ENCODE data around the gene UBE2D2. TPM values are rescaled to one million over a fixed set of nuclear protein-coding genes. Genes with fewer than 3 reads are reported as not detected.

Gene UBE2D2
- total RNA-seq, 2 experiments from 2014 or later: 221 to 243 TPM

DNA sequence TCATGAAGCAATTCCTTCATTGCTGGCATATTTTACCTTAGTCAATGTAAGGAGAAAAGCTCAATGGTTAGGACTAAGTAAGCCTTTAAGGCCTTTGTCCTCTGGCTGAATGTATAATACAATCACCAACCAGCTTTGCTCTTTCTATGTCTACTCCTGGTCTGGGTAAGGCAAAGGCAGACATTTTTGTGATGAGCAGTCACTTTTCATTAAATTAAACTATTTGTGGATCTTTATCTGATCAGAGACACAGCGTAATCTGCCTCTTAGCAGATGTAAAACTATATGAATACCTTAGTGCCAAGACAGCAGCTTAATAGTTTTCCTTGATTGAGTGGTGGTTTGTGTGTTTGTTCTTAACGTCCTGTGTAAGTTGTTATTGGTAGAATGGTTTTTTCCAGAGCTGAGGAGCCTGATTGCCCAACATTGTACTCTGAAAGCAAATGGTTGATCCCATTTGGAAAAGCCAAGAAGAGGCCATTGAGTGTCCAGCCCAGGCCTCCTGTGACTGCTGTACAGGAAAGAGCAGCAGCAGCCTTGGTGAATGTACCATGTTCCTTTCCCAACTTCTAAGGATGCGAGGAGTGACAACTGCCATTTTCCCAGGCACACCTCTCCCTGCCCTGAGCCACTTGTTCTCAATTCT, 70.5 kb downstream of the UBE2D2 start:
- peaks cover 24% of the 10 kb centered on the region for H3K4me1 Mint-ChIP-seq (ENCODE audit: low read depth)
- H3K4me3 Mint-ChIP-seq: no peak overlapping the region
- H3K27me3 Mint-ChIP-seq (ENCODE audit: low read depth): no peaks in the 10 kb centered on the region
- peaks cover 5% of the 10 kb centered on the region for H3K36me3 Mint-ChIP-seq (ENCODE audit: low read depth)
- DNase-seq: no peak
- H3K9me3 Mint-ChIP-seq: no peaks in the 10 kb centered on the region
- intact Hi-C loops (cut with micrococcal nuclease): loop anchor here (2.0 to 10.0 kb wide), 2 partner anchors 209 to 333 kb away; no protein-coding TSS in a partner anchor
- CTCF ChIA-PET: interaction anchor here (1.1 to 7.1 kb wide), 8 partner anchors 10 to 209 kb away, joined by 3 to 110 read pairs (median 6); no protein-coding TSS in a partner anchor
- H3K27ac Mint-ChIP-seq: no peak overlapping the region

DNA sequence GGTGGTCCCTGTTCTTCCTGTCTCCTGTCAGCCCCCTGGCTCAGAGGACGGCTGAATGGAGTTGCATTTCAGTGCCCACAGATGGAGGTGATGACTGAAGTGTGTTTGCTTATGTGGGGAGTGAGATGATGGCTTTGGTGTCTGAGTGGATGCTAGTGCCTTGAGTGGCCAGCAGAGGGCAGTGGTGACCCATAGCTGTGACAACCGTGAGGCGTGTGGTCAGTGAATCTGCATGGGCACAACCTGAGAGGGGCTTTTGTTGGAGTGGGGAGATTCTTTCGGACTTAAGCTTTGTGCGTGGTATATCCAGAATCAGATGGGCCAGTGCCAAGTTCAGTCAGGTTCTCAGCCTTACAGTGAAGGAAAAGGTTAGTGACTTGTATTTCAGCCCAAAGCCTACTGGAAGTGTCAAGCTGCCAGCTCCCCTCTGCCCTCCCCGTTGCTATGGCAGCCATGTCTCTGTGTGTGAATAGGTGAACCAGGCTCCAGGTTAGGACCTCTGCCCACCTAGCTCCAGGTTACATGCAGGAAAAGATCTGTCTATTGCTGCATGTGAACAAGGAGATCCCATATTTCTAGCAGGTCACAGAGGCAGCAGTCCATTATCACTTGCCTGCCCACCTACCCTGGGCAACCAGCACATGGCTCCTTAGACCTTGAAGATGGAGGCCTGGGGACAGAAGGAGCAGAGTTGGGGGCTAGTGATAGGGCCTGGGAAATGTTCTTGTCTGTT, 72.3 kb downstream of the UBE2D2 start:
- no peaks in the 10 kb centered on the region for H3K9me3 Mint-ChIP-seq
- no peak overlapping the region for H3K27ac Mint-ChIP-seq
- H3K4me1 Mint-ChIP-seq (ENCODE audit: low read depth): peaks cover 28% of the 10 kb centered on the region
- intact Hi-C loops (cut with micrococcal nuclease): loop anchor here (1.0 to 10.0 kb wide), 6 partner anchors 57 to 331 kb away; no protein-coding TSS in a partner anchor
- H3K4me3 Mint-ChIP-seq: no peak overlapping the region
- peak; percentile 71 for DNase-seq
- CTCF ChIA-PET: interaction anchor here (0.6 to 7.1 kb wide), 29 partner anchors 7 to 291 kb away, joined by 3 to 110 read pairs (median 3); no protein-coding TSS in a partner anchor
- peaks cover 1% of the 10 kb centered on the region for H3K36me3 Mint-ChIP-seq (ENCODE audit: low read depth)
- H3K27me3 Mint-ChIP-seq (ENCODE audit: low read depth): no peaks in the 10 kb centered on the region

- Mint-ChIP-seq H3K27ac (no peak overlapping the region), H3K9me3 (no peaks in the 10 kb centered on the region), H3K4me1 (ENCODE audit: low read depth) (peaks cover 28% of the 10 kb centered on the region), H3K36me3 (ENCODE audit: low read depth) (peaks cover 1% of the 10 kb centered on the region), H3K4me3 (no peak overlapping the region), H3K27me3 (ENCODE audit: low read depth) (no peaks in the 10 kb centered on the region)
- intact Hi-C loops (cut with micrococcal nuclease): loop anchor here (10.0 kb wide), 1 partner anchor 331 kb away; no protein-coding TSS in a partner anchor
- CTCF ChIA-PET: interaction anchor here (0.6 to 7.1 kb wide), 29 partner anchors 8 to 873 kb away, joined by 3 to 110 read pairs (median 3); no protein-coding TSS in a partner anchor
- no peak for DNase-seq
Measured at GRCh38 chr5:139634028-139634325, 72.8 kb downstream of the UBE2D2 start.

GRCh38 chr5:139634541-139634940, 73.4 kb downstream of the UBE2D2 start:
- intact Hi-C loops (cut with micrococcal nuclease): loop anchor here (10.0 kb wide), 1 partner anchor 330 kb away; no protein-coding TSS in a partner anchor
- no peak for DNase-seq
- Mint-ChIP-seq H3K27ac (no peak overlapping the region), H3K27me3 (ENCODE audit: low read depth) (no peaks in the 10 kb centered on the region), H3K4me3 (no peak overlapping the region), H3K36me3 (ENCODE audit: low read depth) (no peaks in the 10 kb centered on the region), H3K9me3 (no peaks in the 10 kb centered on the region), H3K4me1 (ENCODE audit: low read depth) (peaks cover 28% of the 10 kb centered on the region)
- CTCF ChIA-PET: interaction anchor here (0.7 to 7.1 kb wide), 19 partner anchors 8 to 874 kb away, joined by 3 to 110 read pairs (median 4); no protein-coding TSS in a partner anchor

DNA sequence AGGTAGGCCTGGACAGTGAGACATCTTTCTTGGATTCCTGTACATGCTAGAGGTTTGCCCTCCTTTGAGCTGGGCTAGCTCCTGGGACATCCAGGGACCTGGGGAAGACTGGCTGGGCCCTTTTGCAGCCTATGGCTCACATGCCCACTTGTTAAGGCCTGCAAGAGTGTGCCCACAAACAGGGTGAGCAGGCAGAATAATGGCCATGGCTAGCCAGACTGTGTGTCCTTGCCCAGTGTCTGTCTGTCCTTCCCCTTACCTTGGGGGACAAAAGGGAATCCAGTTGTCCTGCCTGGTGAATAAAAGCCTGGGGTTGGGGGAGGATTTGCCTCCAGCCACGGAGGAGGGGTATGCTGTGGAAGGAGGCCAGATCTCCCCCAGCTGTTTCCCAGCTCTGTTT, 74.1 kb downstream of the UBE2D2 start:
- intact Hi-C loops (cut with micrococcal nuclease): loop anchor here (5.0 to 10.0 kb wide), 2 partner anchors 233 to 330 kb away; partner anchors contain the start of gene SPATA24
- no peak overlapping the region for H3K27ac Mint-ChIP-seq
- CTCF ChIA-PET: interaction anchor here (0.6 to 7.1 kb wide), 21 partner anchors 9 to 875 kb away, joined by 3 to 110 read pairs (median 5); no protein-coding TSS in a partner anchor
- H3K9me3 Mint-ChIP-seq: no peaks in the 10 kb centered on the region
- no peak for DNase-seq
- H3K4me1 Mint-ChIP-seq (ENCODE audit: low read depth): peaks cover 28% of the 10 kb centered on the region
- no peaks in the 10 kb centered on the region for H3K27me3 Mint-ChIP-seq (ENCODE audit: low read depth)
- no peaks in the 10 kb centered on the region for H3K36me3 Mint-ChIP-seq (ENCODE audit: low read depth)
- no peak overlapping the region for H3K4me3 Mint-ChIP-seq

- Mint-ChIP-seq H3K27ac (peak overlapping the region; percentile 61), H3K27me3 (ENCODE audit: low read depth) (no peaks in the 10 kb centered on the region), H3K4me3 (no peak overlapping the region), H3K4me1 (ENCODE audit: low read depth) (peaks cover 28% of the 10 kb centered on the region), H3K36me3 (ENCODE audit: low read depth) (no peaks in the 10 kb centered on the region), H3K9me3 (no peaks in the 10 kb centered on the region)
- CTCF ChIA-PET: interaction anchor here (0.6 to 7.1 kb wide), 23 partner anchors 9 to 413 kb away, joined by 3 to 110 read pairs (median 4); partner anchors contain the start of gene CXXC5
- no peak for DNase-seq
- intact Hi-C loops (cut with micrococcal nuclease): loop anchor here (1.0 to 10.0 kb wide), 8 partner anchors 17 to 329 kb away; partner anchors contain the start of gene SPATA24
Measured at GRCh38 chr5:139635606-139636206, 74.6 kb downstream of the UBE2D2 start.

- CTCF ChIA-PET: interaction anchor here (0.7 to 7.1 kb wide), 20 partner anchors 8 to 262 kb away, joined by 3 to 110 read pairs (median 4); partner anchors contain the start of gene CXXC5
- no peaks in the 10 kb centered on the region for H3K27me3 Mint-ChIP-seq (ENCODE audit: low read depth)
Measured at GRCh38 chr5:139636207-139636792, 75.2 kb downstream of the UBE2D2 start.

DNA sequence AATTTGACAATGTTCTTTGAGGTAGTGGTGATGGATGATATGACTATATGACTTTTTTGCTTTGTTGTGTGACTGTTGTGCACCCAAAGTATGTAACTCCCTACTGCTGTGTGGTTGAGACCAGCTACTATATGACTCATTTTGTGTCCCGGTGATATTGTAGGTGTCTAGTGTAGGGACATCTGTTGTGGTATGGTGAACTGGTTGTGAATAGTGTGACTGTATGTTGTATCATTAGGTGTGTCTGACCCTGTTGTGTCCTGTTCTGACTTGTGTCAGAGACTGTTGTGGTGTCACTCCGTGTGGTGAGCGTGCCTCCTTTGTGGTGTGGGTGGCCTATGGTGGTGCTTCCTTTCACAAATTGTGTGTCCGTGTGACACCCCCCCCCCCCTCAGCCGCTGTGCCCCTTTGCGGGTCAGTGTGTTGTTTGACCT, 75.9 kb downstream of the UBE2D2 start:
- H3K4me1 Mint-ChIP-seq (ENCODE audit: low read depth): peaks cover 28% of the 10 kb centered on the region
- peak overlapping the region; percentile 19 for H3K4me3 Mint-ChIP-seq
- CTCF ChIA-PET: interaction anchor here (1.2 to 7.1 kb wide), 6 partner anchors 11 to 133 kb away, joined by 3 to 110 read pairs (median 14); partner anchors contain the start of gene CXXC5
- intact Hi-C loops (cut with micrococcal nuclease): loop anchor here (1.0 to 10.0 kb wide), 12 partner anchors 11 to 328 kb away; partner anchors contain the start of genes CXXC5, SPATA24 and UBE2D2
- H3K27ac Mint-ChIP-seq: peak overlapping the region; percentile 61
- no peaks in the 10 kb centered on the region for H3K27me3 Mint-ChIP-seq (ENCODE audit: low read depth)
- no peaks in the 10 kb centered on the region for H3K9me3 Mint-ChIP-seq
- H3K36me3 Mint-ChIP-seq (ENCODE audit: low read depth): no peaks in the 10 kb centered on the region
- DNase-seq: peak; percentile 71

More at GRCh38 chr5:139636207-139636792, 75.2 kb downstream of the UBE2D2 start:
- no peaks in the 10 kb centered on the region for H3K36me3 Mint-ChIP-seq (ENCODE audit: low read depth)
- peak overlapping the region; percentile 61 for H3K27ac Mint-ChIP-seq
- DNase-seq: peak; percentile 91
- intact Hi-C loops (cut with micrococcal nuclease): loop anchor here (1.0 to 10.0 kb wide), 8 partner anchors 16 to 329 kb away; partner anchors contain the start of gene SPATA24
- H3K4me3 Mint-ChIP-seq: peak overlapping the region; percentile 19
- peaks cover 28% of the 10 kb centered on the region for H3K4me1 Mint-ChIP-seq (ENCODE audit: low read depth)
- H3K9me3 Mint-ChIP-seq: no peaks in the 10 kb centered on the region

DNA sequence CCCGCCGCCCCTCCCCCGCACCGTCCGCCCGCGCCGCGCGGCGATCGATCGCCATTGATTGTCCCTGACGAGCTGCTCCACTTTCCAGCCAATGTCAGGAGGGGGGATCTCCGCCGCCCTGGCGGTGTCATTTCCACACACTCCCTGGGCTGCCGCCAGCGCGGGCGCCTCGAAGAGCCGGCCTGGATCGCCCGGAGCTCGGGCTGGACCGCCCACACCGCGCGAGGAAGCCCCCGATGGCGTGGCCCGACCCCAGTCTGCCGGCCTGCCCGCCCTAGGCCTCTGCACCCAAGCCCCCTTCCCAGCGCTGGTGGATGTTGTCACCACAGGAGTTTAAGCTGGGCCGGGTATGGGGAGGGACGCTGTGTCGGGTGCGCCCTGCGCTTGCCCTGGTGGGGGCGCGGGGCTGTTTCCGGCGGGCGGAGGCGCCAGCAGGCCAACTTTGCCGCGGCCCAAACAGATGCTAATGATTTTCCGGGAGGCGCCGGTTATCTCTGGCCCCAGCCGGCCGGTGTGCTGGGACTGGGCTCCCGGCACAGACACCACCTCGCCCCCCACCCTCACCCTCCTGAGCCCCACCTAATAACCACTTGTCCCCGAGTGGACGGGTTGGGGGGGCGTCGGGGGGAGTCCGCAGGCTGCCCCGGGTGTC, 76.4 kb downstream of the UBE2D2 start:
- H3K36me3 Mint-ChIP-seq (ENCODE audit: low read depth): no peaks in the 10 kb centered on the region
- intact Hi-C loops (cut with micrococcal nuclease): loop anchor here (1.0 to 10.0 kb wide), 8 partner anchors 11 to 327 kb away; partner anchors contain the start of genes CXXC5, SPATA24 and UBE2D2
- peak; percentile 62 for DNase-seq
- no peaks in the 10 kb centered on the region for H3K9me3 Mint-ChIP-seq
- CTCF ChIA-PET: interaction anchor here (1.2 to 7.1 kb wide), 3 partner anchors 11 to 132 kb away, joined by 3 to 110 read pairs (median 4); partner anchors contain the start of gene CXXC5
- no peak overlapping the region for H3K27ac Mint-ChIP-seq
- H3K27me3 Mint-ChIP-seq (ENCODE audit: low read depth): no peaks in the 10 kb centered on the region
- no peak overlapping the region for H3K4me3 Mint-ChIP-seq
- H3K4me1 Mint-ChIP-seq (ENCODE audit: low read depth): peaks cover 28% of the 10 kb centered on the region

DNA sequence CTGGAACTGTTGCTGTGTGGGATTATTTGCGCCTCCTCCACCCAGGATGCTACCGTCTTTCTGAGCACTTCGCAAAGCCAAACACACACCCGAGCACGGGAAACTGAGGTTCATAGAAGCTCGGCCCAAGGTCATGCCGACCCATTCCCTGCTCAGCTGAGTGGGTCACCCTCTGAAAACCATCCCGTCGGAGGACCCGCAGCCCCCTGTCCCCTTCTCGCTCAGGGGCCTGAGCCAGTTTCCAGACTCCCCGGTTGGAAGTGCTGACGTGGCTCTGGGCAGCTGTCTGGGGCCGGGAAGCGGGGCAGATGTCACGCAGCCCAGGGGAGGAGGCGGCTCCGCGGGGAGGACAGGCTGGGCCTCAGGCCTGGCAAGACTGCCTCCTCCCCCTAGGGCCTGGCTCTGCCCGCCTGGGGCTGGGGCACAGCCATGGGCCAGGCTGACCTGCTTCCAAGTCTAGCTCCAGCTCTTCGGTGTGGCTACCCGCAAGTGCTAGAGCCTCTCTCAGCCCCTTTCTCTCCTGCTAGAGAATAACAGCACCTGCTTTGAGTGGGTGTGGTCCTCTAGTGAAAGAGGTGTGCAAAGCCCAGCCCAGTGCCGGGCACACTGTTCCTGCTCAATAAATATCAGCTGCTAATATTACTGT, 77.1 kb downstream of the UBE2D2 start:
- H3K9me3 Mint-ChIP-seq: no peaks in the 10 kb centered on the region
- no peak overlapping the region for H3K27ac Mint-ChIP-seq
- H3K4me3 Mint-ChIP-seq: no peak overlapping the region
- CTCF ChIA-PET: interaction anchor here (0.6 to 1.6 kb wide), 5 partner anchors 10 to 80 kb away, joined by 3 to 5 read pairs (median 3); partner anchors contain the start of gene CXXC5
- H3K27me3 Mint-ChIP-seq (ENCODE audit: low read depth): no peaks in the 10 kb centered on the region
- H3K4me1 Mint-ChIP-seq (ENCODE audit: low read depth): peaks cover 28% of the 10 kb centered on the region
- no peak for DNase-seq
- no peaks in the 10 kb centered on the region for H3K36me3 Mint-ChIP-seq (ENCODE audit: low read depth)
- intact Hi-C loops (cut with micrococcal nuclease): loop anchor here (5.0 to 10.0 kb wide), 2 partner anchors 236 to 327 kb away; partner anchors contain the start of gene SPATA24

Data from activated naive CD4-positive, alpha-beta T cell treated with anti-CD3 and anti-CD28 coated beads for 36 hours (primary cell).